Choroid plexus epithelial cell (primary cell): Measurements from ENCODE around the gene P2RY12.

Experiments used
- DNase-seq: peaks from one replicate; pipeline ENCODE4 v3.0.0-alpha.2; 2010; ENCODE audit warnings: low read depth
- H3K4me3 ChIP-seq: 2 replicates; pipeline ENCODE4 v1.5.1; 2011; ENCODE audit warnings: low read depth, mild to moderate bottlenecking, control low read depth, low read length, moderate library complexity
- CTCF ChIP-seq: conservative IDR thresholded peaks from 2 replicates; pipeline ENCODE4 v1.5.1; 2011; ENCODE audit warnings: low read depth, mild to moderate bottlenecking, control low read depth, inconsistent platforms, low read length, moderate library complexity

The P2RY12 gene

GRCh38 chr3:151331696-151332095, 52.9 kb downstream of the P2RY12 start:
- no peak for TF ChIP-seq CTCF
- no peak for DNase-seq
- H3K4me3 ChIP-seq = no peak overlapping the region

DNA sequence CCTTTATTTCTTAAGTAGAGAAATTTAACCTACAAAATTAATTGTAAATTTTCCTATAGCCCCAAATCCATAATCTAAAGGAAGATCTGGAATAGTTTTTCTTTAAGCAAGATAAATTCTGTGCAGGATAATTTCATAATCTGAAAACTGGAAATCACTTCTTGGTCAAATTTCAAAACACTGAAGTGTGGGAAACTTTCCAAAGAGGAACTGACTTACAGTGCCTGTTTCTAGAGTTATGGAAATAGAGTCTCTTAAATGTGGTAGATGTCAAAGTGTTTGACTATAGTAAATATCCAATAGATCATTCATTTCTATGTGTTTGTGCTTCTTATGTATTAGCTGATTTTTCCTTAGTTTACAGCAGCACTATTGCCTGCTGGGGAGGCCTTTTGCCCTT, 53.7 kb downstream of the P2RY12 start:
- TF ChIP-seq CTCF = no peak
- no peak overlapping the region for H3K4me3 ChIP-seq
- peak; percentile 52 for DNase-seq

DNA sequence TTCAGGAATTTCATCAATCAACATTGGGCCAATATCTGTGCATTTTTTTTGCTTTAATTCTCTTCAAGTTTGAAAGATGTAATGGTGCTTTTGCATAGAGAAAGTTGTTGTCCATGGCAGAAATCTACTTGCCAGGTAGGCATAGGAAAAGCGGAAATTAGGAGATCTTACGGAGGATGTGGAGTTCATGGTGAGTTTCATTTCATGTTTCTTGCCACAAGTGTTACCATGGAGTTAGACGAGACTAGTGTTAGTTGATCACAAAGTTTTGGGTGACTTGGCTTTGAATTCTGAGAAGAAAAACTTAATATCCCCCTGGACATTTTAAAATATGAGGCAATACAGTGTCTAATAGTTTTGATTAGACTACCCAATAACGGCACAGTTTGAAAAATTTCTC, 54.2 kb downstream of the P2RY12 start:
- DNase-seq = no peak
- no peak overlapping the region for H3K4me3 ChIP-seq
- TF ChIP-seq CTCF = no peak

- DNase-seq = no peak
- no peak for TF ChIP-seq CTCF
- H3K4me3 ChIP-seq = no peak within 1 kb of the TSS
Observed at GRCh38 chr3:151329363-151329762, 55.2 kb downstream of the P2RY12 start, which contains the start of gene P2RY13. P2RY13 (minus strand) TSS chr3:151329549; CDS start chr3:151329528, 21 bp downstream.

- no peak overlapping the region for H3K4me3 ChIP-seq
Observed at GRCh38 chr3:151328298-151328995, 56.1 kb downstream of the P2RY12 start.

GRCh38 chr3:151327571-151328198, 56.9 kb downstream of the P2RY12 start:
- TF ChIP-seq CTCF = peak; percentile 52
- H3K4me3 ChIP-seq = no peak overlapping the region
- DNase-seq = peak; percentile 59

More at GRCh38 chr3:151328298-151328995, 56.1 kb downstream of the P2RY12 start:
- peak; percentile 50 for DNase-seq
- TF ChIP-seq CTCF = no peak

GRCh38 chr3:151322511-151322910, 62.0 kb downstream of the P2RY12 start:
- TF ChIP-seq CTCF = no peak
- no peak for DNase-seq
- H3K4me3 ChIP-seq = no peak overlapping the region
